Measurements from ENCODE around the gene CUBN. TPM values are rescaled to one million over a fixed set of nuclear protein-coding genes. Genes with fewer than 3 reads are reported as not detected.
A peak's percentile ranks its signal among the peaks of the same experiment; 100 is the strongest.

Gene CUBN
- total and polyA plus RNA-seq, 2 experiments from 2014 or later = 0.41 to 0.65 TPM

DNA sequence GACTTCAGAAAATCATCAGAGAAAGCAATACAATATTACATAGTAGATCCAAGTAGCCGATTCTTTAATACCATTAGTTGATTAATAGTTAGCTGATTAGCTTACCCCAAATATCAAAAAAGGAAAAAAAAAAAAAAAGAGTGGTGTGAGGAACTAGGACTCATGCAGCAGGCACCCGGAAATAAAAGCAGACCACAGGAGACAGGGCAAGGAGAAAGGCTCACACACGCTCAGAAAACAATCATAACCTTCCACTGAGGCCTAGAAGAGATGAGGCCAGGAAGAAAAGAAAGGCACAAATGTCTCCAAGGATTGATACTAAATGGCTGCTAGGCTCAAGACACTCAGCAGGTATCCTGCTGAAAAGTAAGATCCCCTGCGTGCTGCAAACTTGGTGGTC, 45.9 kb upstream of the CUBN start:
- no peaks in the 10 kb centered on the region for H3K79me2 ChIP-seq (ENCODE audit: insufficient read depth)
- H3F3A ChIP-seq (ENCODE audit: insufficient read depth) = no peaks in the 10 kb centered on the region
- no peaks in the 10 kb centered on the region for H3K9me3 ChIP-seq (ENCODE audit: low read depth)
- H3K4me2 ChIP-seq (ENCODE audit: unreplicated experiment) = peak overlapping the region; percentile 74
- H3K9ac ChIP-seq = peak overlapping the region; percentile 62
- DNase-seq = peak; percentile 65
- in situ Hi-C loops (cut with MboI) = no loop called here
- peak overlapping the region; percentile 67 for H3K4me3 ChIP-seq
- H3K27me3 ChIP-seq (replicated peaks; ENCODE audit: insufficient read depth) = no peaks in the 10 kb centered on the region
- peak overlapping the region; percentile 47 for H3K27ac ChIP-seq
- WGBS, 2 experiments (ENCODE audit: low coverage in 1 of 2, low lambda C conversion rate in 2 of 2, missing lambda C conversion rate in 2 of 2) = 71 to 72% methylated on average over 4 of the region's 4 CpGs
- H3K9me2 ChIP-seq (ENCODE audit: insufficient read depth) = no peaks in the 10 kb centered on the region
- H3K4me1 ChIP-seq (ENCODE audit: insufficient read depth) = peaks cover 26% of the 10 kb centered on the region
- no peaks in the 10 kb centered on the region for H3K36me3 ChIP-seq (ENCODE audit: low read depth)
- peak overlapping the region; percentile 82 for H2AFZ ChIP-seq
- no peaks in the 10 kb centered on the region for H4K20me1 ChIP-seq (ENCODE audit: insufficient read depth)
- TF ChIP-seq EZH2phosphoT487 (IDR thresholded peaks at IDR 0.05; ENCODE audit: insufficient read depth, low read depth) = no peak
- no peak for TF ChIP-seq EZH2 (IDR thresholded peaks at IDR 0.05; ENCODE audit: insufficient read depth, poor library complexity, severe bottlenecking)

DNA sequence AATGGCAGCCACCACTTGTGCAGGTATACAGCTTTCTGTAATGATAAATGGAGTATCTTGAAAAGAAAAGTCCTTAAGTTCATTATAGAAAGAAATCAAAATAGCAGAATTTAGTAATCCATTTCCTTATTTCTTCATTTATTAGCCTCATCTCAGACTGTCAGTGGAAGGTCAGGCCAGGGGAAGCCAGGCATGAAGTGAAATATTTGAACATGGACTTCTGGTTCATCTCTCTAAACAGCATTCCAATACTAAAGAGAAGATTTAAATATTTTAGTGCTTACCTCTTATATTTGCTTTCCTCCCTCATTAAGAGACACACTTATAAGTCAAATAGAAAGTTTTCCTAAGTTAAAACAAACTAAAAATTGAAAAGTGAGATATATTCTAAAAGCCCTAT, 45.0 kb upstream of the CUBN start:
- H3K4me2 ChIP-seq (ENCODE audit: unreplicated experiment) = peak overlapping the region; percentile 74
- peak; percentile 10 for DNase-seq
- no peaks in the 10 kb centered on the region for H3F3A ChIP-seq (ENCODE audit: insufficient read depth)
- no peaks in the 10 kb centered on the region for H3K9me2 ChIP-seq (ENCODE audit: insufficient read depth)
- no peaks in the 10 kb centered on the region for H3K79me2 ChIP-seq (ENCODE audit: insufficient read depth)
- no peaks in the 10 kb centered on the region for H4K20me1 ChIP-seq (ENCODE audit: insufficient read depth)
- no peaks in the 10 kb centered on the region for H3K27me3 ChIP-seq (replicated peaks; ENCODE audit: insufficient read depth)
- H3K9me3 ChIP-seq (ENCODE audit: low read depth) = no peaks in the 10 kb centered on the region
- TF ChIP-seq EZH2phosphoT487 (IDR thresholded peaks at IDR 0.05; ENCODE audit: insufficient read depth, low read depth) = no peak
- H3K27ac ChIP-seq = peak overlapping the region; percentile 47; the same call in 1 of the 2 replicates
- H3K4me1 ChIP-seq (ENCODE audit: insufficient read depth) = peaks cover 26% of the 10 kb centered on the region
- H3K36me3 ChIP-seq (ENCODE audit: low read depth) = no peaks in the 10 kb centered on the region
- H3K4me3 ChIP-seq = no peak overlapping the region
- peak overlapping the region; percentile 82 for H2AFZ ChIP-seq
- in situ Hi-C loops (cut with MboI) = no loop called here
- peak overlapping the region; percentile 62; the same call in 1 of the 2 replicates for H3K9ac ChIP-seq

DNA sequence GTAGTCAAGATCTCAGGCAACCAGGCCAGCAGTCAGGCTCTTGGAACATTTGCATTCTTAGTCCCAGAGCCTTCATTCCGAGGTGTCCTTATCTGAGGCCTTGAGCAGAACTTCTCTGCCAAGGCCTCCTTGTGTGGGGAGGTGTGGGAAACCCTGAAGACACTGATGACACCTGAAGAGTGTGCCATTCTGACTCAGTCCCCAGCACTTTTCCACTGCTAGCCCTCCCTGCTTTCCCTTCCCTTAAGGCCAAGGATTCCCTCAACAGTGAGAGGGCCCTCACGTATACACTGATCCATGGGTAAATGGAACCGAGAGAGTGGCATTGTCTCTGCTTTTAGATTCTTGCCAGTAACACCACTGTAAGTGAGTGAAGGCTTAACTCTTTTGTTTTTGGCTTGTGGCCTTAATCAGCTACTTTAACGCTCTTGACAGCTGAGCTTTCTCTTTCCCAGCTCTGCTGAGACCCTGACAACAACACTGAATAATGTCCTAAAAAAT, 41.6 kb upstream of the CUBN start:
- Histone ChIP-seq H3K4me3 (no peak overlapping the region), H3K9me3 (ENCODE audit: low read depth) (no peaks in the 10 kb centered on the region), H3K79me2 (ENCODE audit: insufficient read depth) (no peaks in the 10 kb centered on the region), H3K27ac (no peak overlapping the region), H4K20me1 (ENCODE audit: insufficient read depth) (no peaks in the 10 kb centered on the region), H2AFZ (no peak overlapping the region), H3K4me1 (ENCODE audit: insufficient read depth) (peaks cover 18% of the 10 kb centered on the region), H3K4me2 (ENCODE audit: unreplicated experiment) (no peak overlapping the region), H3K27me3 (replicated peaks; ENCODE audit: insufficient read depth) (no peaks in the 10 kb centered on the region), H3F3A (ENCODE audit: insufficient read depth) (no peaks in the 10 kb centered on the region), H3K9ac (no peak overlapping the region), H3K9me2 (ENCODE audit: insufficient read depth) (no peaks in the 10 kb centered on the region), H3K36me3 (ENCODE audit: low read depth) (no peaks in the 10 kb centered on the region)
- no peak for DNase-seq
- TF ChIP-seq EZH2 (IDR thresholded peaks at IDR 0.05; ENCODE audit: insufficient read depth, poor library complexity, severe bottlenecking) = no peak
- no peak for TF ChIP-seq EZH2phosphoT487 (IDR thresholded peaks at IDR 0.05; ENCODE audit: insufficient read depth, low read depth)
- WGBS, 2 experiments (ENCODE audit: low coverage in 1 of 2, low lambda C conversion rate in 2 of 2, missing lambda C conversion rate in 2 of 2) = 95 to 100% methylated on average over 4 of the region's 4 CpGs
- in situ Hi-C loops (cut with MboI) = no loop called here

DNA sequence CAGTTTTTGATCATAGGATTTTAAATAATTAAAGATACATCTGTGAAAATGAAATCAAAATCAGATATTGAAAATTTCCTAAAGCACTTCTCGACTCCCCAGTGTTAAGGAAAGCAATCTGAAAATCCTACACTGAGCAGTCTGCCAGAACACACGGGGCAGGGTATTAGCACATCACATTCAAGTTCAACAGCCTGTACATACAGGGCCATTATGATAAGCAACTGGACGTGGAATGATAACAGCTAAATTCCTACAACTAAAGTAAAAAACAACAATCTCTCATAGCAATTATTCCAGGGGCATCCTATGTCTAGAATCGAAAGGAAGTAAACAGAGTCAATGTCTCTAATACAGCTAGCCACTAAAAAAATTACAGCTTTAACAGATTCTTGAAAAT, 40.2 kb upstream of the CUBN start:
- WGBS, 2 experiments (ENCODE audit: low coverage in 1 of 2, low lambda C conversion rate in 2 of 2, missing lambda C conversion rate in 2 of 2) = 91 to 97% methylated on average over 4 of the region's 4 CpGs
- in situ Hi-C loops (cut with MboI) = no loop called here
- H2AFZ ChIP-seq = no peak overlapping the region

DNA sequence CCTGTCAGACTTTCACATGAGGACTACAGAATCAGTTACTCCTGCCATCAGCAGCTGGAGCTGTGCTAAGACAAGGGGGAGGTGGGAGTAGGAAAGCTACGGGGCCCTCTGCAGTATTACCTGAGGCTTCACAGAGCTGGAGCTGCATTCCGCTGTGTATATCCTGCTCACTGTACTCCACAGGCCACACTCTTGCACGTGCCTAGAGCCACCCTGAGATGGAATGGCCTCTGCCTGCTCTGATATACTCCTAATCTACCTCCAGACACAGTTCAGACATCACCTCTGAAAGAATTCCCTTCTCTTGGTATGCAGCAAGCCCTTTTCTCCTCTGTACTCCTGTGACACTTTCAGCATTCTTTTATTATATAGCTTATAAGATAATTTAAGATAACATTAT, 37.1 kb upstream of the CUBN start:
- Histone ChIP-seq H3K27ac (no peak overlapping the region), H2AFZ (no peak overlapping the region), H3F3A (ENCODE audit: insufficient read depth) (no peaks in the 10 kb centered on the region), H3K4me2 (ENCODE audit: unreplicated experiment) (no peak overlapping the region), H3K9me3 (ENCODE audit: low read depth) (no peaks in the 10 kb centered on the region), H3K9ac (no peak overlapping the region), H3K4me1 (ENCODE audit: insufficient read depth) (no peaks in the 10 kb centered on the region), H4K20me1 (ENCODE audit: insufficient read depth) (no peaks in the 10 kb centered on the region), H3K27me3 (replicated peaks; ENCODE audit: insufficient read depth) (no peaks in the 10 kb centered on the region), H3K36me3 (ENCODE audit: low read depth) (no peaks in the 10 kb centered on the region), H3K9me2 (ENCODE audit: insufficient read depth) (no peaks in the 10 kb centered on the region), H3K4me3 (no peak overlapping the region), H3K79me2 (ENCODE audit: insufficient read depth) (no peaks in the 10 kb centered on the region)
- in situ Hi-C loops (cut with MboI) = no loop called here
- DNase-seq = no peak
- WGBS, 2 experiments (ENCODE audit: low coverage in 1 of 2, low lambda C conversion rate in 2 of 2, missing lambda C conversion rate in 2 of 2) = 78 to 86% methylated on average over 3 of the region's 3 CpGs
- TF ChIP-seq EZH2 (IDR thresholded peaks at IDR 0.05; ENCODE audit: insufficient read depth, poor library complexity, severe bottlenecking) (no peak), EZH2phosphoT487 (IDR thresholded peaks at IDR 0.05; ENCODE audit: insufficient read depth, low read depth) (no peak)

More for the DNA sequence above, 40.2 kb upstream of the CUBN start:
- no peaks in the 10 kb centered on the region for H4K20me1 ChIP-seq (ENCODE audit: insufficient read depth)
- H3K9me2 ChIP-seq (ENCODE audit: insufficient read depth) = no peaks in the 10 kb centered on the region
- no peaks in the 10 kb centered on the region for H3K79me2 ChIP-seq (ENCODE audit: insufficient read depth)
- H3K9me3 ChIP-seq (ENCODE audit: low read depth) = no peaks in the 10 kb centered on the region
- no peaks in the 10 kb centered on the region for H3F3A ChIP-seq (ENCODE audit: insufficient read depth)
- TF ChIP-seq EZH2 (IDR thresholded peaks at IDR 0.05; ENCODE audit: insufficient read depth, poor library complexity, severe bottlenecking) (no peak), EZH2phosphoT487 (IDR thresholded peaks at IDR 0.05; ENCODE audit: insufficient read depth, low read depth) (no peak)
- no peak overlapping the region for H3K4me3 ChIP-seq
- H3K27ac ChIP-seq = no peak overlapping the region
- H3K4me2 ChIP-seq (ENCODE audit: unreplicated experiment) = no peak overlapping the region
- no peaks in the 10 kb centered on the region for H3K36me3 ChIP-seq (ENCODE audit: low read depth)
- no peak overlapping the region for H3K9ac ChIP-seq
- no peaks in the 10 kb centered on the region for H3K27me3 ChIP-seq (replicated peaks; ENCODE audit: insufficient read depth)
- H3K4me1 ChIP-seq (ENCODE audit: insufficient read depth) = peaks cover 7% of the 10 kb centered on the region
- no peak for DNase-seq
